HG03558 (cell line): ENCODE measurements around the gene AKAP7.

Experiments
- ATAC-seq: cut with Tn5 transposase; IDR thresholded peaks from one replicate; pipeline ENCODE4 v1.9.1; 2021; ENCODE audit warnings: moderate number of reproducible peaks; ENCODE audit not compliant: unreplicated experiment; ENCODE audit errors: extremely low read depth

The AKAP7 gene

DNA sequence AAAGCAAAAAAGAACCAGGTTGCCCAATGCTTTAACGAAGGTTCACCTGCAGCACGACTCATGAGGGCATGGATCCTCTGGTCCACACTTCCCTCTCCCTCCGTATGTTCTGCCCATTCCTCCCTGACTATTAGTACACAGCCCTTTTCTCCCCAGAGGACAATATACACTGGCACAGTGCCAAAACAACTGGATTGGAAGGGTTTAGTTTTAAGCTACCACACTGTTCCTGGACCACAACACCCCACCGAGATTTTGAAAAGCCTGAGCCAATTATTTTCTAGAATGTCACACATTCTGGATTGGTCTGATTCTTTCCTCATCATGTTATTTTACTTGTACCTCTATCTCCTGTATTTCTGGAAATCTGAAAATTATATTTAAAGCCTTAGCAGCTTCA lies 2.9 kb upstream of the AKAP7 start:
- ATAC-seq = no peak

DNA sequence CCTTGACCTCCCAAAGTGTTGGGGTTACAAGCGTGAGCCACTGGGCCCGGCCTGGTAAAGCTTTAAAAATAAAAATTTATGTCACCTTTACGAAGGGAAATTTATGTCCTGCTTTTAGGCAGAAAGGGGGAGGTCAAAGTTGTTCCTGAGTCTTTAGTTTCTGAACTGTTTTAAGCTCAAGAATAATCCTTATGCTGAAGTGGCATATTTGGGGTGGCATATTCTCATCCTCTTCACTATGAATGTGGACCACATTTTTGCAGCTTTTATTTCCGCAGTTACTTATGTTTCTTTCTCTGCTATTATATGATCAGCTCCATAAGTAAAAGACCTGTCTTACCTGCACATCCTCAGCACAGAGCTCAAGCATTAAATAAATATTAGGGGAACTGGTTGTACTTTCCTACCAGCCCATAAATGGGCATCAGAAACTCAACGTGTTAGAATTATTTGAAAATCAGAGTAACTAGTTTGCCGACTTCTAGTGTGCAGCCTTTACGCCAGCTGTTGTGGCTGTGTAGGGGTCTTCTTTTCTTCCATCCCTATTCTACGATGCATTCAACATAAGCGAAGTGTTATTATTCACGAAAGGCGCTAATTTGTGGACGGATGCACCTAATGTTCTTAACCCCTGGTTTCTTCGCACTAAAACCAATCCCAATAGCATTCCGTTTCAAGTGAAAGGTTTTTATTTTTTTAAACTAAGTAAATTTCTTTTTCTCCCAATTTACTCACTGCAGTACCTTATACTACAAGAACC lies 867 bp upstream of the AKAP7 start:
- ATAC-seq = no peak

DNA sequence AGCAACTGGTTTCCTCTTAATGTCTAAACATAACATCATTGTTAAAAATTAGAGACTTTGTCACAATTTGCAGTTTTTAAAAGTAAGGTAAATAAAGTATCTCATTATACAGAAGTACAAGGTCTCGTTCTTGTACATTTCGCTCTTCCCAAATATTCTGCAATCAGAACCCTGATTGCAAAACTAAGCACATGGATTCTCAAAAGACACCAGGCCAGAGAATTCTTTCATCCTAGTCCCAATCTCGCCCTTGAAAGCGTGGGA lies 355 bp upstream of the AKAP7 start:
- ATAC-seq = no peak

DNA sequence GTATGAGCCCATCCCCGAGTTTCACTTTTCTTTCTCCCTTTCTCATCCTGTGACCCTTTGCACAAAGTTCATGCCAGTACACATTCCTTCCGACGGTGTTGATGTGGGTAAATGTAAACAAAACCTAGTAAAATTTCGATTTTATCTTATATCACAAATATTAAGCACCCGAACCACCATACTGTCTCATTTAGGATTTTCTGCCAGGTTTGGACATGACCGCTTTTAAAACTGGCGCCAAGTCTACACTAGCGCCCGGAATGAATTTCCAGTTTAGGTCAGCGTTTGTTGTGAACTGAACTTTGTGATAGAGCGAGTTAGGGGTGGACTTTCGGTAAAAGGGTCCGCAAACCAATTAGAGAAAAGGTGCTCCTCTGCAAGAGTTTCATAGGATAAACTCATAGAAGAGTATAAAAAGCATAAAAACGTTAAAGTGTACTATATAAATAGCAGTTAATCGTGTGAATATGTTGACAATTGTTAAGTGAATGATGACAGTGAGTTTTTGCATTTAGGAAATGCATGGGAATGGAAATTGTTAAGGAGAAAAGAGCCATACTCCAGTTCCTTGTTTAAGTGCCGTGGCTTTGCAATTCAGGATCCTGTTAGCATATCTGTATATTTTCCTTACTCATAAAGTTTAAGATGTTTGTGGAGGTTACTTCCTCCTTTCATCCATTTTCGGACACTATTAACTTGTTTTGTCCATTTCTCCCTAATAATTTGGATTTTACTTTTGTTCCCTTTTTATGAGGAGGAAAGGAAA lies 937 bp downstream of the AKAP7 start:
- no peak for ATAC-seq

DNA sequence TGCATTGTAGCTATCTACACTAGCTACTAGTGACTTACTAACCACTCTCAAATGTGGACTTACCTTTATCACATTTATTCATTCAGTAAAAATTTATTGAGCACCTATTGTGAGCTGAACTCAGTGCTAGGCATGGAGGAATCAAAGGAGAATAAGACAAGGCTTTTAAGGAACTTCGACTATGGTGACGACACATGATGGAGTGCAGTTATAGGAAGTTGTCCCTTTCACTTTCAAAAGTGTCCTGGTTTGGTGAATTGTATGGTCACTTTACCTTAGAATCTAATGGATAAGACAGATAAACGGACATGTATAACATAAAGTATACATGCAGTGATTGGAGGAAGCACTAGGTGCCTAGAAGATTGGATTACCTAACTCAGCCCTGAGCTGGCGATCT lies 4.3 kb downstream of the AKAP7 start:
- ATAC-seq = no peak

DNA sequence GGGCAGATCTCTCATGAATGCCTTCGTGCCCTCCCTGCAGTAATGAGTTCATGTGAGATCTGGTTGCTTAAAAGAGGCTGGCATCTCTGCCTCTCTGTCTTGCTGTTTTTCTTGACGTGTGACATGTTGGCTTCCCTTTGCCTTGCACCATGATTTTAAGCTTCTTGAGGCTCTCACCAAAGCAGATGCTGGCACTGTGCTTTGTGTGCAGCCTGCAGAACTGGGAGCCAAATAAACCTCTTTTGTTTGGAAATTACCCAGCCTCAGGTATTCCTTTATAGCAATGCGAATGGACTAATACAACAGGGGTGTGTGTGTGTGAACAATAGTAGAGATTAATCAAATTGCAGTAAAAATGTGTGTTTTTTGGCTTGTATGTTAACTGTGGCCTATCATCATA lies 8.1 kb downstream of the AKAP7 start:
- no peak for ATAC-seq

DNA sequence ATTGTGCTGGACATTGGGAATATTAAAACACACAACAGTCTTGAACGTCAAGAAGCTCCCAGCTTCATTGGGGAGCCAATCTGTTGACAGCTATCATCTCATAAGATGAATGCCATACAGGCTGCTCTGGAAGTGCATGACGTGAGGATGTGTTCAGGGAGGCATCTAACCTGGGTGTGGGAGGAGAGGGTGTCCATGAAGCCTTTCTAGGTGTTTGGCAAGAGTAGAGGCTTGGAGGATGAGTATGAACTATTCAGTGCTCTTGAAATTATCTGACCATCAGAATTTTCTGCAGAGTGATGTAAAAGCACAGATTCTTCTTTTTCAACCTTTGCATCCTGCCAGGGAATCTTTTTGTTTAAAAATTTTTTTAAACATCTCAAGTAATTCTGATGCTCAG lies 11.6 kb downstream of the AKAP7 start:
- ATAC-seq = no peak

DNA sequence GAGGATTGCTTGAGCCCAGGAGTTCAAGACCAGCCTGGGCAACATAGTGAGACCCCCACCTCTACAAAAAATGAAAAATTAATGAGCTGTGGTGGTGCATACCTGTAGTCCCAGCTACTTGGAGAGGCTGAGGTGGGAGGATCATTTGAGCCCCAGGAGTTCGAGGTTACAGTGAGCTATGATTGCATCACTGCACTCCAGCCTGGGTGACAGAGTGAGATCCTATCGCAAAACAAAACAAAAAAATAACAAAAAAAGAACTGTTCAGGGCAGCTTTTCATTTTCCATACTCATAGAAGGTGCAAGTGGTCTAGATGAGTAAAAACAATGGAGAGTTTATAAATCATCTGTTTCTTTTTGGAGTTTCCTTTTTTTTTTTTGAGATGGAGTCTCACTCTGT lies 21.1 kb downstream of the AKAP7 start:
- ATAC-seq = no peak

DNA sequence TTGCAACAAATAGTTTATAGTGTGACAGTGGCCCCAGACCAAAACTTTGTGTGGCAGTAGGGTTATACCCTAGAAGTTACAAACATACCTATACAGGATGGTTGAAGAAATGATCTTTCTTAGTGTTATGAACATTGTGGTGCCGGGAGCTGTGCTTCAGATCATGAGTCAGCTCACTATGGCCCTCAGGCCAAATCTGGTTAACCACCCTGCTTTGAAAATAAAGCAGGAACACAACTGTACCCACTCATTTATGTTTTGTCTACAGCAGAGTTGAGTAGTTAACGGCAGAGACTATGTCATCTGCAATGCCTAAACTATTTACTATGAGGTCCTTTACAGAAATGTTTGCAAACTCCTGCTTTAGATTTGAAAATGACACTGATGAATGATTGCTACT lies 24.3 kb downstream of the AKAP7 start:
- no peak for ATAC-seq

DNA sequence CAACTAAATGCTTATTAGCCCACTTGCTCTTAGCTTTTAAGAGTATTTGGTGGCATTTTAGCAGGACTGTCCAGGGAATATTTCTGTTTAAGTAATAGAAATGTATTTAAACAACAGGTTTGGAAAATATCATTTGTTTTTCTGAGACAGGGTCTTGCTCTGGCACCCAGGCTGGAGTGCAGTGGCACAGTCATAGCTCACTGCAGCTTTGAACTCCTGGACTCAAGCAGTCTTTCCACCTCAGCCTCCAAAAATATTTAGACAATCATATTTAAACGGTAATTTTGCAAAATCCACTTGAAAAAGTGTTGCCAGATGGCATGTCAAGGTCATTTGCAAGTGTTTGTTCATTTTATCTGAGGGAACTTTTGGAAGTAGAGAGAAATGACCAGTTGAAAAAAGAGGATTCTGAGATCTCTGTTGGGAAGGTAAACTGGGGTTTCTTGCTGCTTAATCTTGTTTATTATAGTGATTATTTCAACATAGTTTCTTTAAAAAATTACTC lies 25.0 kb downstream of the AKAP7 start:
- ATAC-seq = no peak

DNA sequence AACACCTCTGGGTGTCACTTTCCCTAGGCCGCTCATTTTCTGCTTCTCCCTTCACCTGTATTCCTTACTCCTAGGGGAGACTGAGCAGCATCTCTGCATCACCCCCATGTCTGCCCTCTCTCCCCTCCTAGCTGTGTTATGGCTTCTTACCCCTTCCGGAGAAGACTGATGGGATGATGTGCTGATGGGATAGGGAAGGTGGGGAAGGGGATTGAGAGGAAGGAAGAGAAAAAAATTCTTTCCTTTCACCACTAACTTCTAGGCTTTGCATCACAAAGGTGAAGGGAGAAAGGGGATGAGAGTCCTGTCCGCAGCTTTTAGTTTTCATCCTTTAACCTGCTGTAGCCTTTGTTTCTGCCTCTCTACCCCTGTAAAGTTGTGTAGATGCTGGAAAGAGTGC lies 26.7 kb downstream of the AKAP7 start:
- no peak for ATAC-seq

DNA sequence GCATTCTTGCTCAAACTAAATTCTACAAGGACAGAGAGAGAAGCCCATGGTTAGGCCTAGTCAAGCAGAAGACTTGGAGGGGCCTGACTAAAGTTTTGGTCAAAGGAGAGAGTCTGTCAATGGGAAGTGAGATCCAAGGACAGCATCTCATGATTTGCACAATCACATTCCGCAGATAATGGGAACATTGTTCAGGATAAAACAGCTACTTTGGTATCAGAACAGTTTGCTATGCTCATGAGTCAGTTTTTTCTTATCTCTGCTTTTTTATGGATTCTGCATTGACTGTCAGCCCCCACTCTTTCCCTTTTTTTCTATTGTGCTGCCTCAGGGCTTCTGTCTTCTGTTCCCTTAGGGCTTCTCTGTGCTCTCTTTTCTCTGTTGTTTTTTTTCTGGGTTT lies 28.6 kb downstream of the AKAP7 start:
- no peak for ATAC-seq

DNA sequence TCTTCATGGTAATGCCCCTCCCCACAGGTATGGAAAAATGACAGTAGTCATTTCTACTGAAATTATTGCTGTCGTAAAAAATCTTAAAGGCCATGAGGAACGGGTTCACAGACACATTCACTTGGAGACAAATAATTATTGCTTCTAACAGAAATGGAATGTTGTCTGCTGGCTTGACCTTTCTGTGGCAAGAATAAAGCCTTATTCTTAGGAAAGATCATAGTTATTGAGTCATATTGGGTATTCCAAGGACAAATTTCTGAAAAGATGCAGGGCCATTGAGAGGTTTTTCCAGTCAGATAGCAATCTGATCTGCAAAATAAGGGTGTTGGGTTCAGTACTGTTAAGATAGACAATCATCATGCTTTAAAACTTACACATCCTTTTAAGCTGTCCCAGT lies 29.2 kb downstream of the AKAP7 start:
- no peak for ATAC-seq

DNA sequence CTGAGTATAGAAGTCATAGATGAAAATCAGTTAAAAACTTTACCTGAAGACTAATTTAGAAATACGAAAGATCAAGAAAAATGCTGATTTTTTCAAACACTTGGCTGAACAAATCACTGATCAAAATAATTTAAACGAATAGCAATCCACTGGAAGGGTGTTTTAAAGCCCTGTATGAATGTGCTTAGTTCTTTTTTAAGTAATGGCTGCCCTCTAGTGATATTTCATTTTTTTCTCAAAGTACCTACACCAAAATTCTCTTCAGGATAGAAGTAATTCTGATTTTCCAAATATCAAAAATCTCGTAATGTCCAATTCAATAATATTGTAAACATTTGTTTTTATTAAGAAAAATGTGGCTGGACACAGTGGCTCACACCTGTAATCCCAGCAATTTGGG lies 32.5 kb downstream of the AKAP7 start:
- no peak for ATAC-seq

DNA sequence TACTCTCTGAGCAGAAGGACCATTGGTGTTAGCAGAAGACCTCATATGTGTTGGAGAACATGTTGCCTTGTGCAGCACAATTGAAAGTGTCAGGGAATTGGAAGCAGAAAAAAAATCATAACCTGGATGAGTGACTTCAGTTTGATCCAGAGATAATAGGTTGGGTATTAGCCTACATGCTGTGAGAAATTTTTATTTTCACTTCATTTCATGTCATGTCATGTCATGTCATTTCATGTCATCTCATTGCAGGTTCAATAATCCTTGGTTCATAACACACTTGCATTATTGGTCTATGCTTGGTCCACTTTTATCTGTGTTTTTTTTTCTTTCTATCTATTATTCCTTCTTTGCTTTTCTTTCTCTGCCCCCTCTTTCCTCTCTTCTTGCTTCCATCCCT lies 34.3 kb downstream of the AKAP7 start:
- ATAC-seq = no peak

DNA sequence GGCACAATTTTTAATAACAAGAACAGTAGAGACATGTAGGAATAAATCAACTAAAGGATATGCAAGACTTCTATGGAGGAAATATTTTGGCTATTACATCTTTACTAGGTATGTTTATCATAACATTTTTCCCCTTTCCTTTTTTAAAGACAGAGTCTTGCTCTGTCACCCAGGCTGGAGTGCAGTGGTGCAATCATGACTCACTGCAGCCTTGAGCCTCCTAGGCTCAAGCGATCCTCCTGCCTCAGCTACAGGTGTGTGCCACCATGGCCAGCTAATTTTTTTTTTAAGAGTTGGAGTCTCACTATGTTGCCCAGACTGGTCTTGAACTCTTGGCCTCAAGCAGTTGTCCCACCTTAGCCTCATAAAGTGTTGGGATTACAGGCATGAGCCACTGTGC lies 37.0 kb downstream of the AKAP7 start:
- ATAC-seq = no peak

DNA sequence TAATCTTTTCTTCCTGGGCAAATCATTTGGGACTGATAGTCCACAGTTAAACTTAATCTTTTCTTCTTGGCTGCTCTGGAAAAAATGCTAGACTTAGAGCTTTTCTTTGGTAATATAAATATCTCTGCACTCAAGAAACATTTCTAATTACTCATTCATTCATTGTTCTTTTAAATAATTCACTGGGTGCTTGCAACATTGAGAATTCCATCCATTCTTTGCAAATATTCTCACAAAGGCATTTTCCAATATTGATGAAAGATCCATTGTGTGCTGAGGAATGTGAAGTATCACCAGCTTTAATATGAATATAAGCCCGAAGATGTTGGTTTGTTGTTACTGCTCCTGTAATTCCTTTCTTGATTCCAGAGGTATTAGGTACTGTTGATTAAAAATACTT lies 38.4 kb downstream of the AKAP7 start:
- ATAC-seq = no peak

DNA sequence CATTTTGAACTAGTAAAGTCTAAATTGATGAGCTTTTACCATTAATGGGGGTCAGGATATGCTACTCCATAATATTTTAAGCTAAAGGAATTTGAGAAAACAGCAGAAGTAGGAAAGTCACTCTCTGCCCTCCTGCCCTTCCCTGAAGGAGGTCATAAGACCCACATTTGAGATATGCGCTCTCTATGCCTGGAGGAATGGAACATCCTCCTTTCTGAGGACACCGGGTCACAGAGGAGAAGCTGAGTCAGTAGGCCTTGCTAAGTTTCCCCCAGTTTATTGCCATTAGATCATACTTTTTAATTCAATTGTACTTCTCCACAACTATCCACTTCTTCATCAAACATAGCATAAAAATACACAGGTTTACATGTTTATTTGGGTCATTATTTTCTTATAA lies 40.3 kb downstream of the AKAP7 start:
- ATAC-seq = no peak

DNA sequence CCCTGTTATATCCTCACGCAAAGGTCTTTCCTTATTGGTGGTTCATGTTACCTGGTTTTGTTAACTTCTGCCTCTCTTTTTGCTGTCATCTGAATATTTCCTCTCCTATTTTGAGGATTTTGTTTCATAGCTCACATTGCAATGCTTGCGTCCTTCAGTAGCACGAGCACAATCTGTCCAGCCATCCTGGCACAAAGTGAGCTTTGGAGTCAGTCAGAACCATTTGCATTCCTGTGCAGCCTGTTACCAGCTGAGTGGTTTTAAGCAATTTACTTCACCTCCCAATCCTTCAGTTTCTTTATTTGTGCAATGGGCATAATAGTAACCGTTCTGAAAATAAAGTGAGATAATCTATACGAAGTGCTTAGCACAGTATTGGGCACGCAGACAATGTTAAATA lies 42.7 kb downstream of the AKAP7 start:
- ATAC-seq = no peak

DNA sequence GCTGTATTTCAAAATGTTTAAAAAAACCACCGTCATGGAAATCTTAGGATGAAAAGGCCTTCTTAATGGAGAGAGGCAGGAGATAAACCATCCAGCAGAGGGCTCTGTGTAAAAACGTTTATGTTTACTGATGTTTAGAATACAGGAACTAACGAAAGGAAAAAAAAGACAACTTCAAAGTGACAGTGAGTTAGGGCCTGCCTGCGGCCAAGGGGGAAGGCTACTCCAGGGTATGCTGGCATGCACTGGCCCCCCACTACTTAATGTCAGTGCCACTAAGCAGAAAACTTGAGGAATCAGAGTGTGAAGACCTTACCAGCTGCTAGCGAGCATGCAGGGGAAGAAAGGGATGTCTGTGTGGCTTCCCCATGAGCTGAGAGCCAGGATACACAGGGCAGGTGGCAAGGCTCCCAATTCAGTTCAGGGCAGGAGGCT lies 47.7 kb downstream of the AKAP7 start:
- ATAC-seq = no peak

DNA sequence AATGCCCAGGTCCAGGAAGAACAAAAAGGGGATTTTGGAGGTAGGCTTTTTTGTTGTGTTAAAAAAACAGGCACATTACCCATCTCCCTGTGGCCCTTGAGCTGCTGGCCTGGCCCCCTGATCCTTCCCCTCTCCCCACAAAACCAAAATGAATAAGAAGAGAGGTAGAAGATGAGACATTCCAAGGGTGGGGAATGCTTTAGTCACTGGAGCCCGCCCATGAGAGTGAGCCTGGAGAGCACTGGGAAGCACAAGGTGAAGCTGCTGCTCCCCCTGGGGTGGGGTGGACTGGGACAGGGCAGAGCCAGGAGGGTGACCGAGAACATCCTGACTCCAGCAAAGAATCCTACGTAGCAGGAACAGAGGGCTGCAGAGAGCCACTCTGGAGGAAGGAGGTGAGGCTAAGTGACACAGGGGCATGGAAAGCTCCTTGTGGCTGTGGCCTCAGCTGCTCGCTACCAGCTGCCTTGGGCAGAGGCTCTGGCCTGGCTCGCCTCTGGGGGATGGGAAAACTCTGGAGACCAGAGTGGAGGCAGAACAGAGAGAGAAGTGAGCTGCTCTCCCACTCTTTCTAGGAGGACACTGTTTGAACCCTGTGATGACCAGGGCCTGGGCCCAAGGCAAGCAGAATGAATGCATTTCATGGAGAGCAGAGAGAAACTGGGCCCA lies 48.3 kb downstream of the AKAP7 start:
- ATAC-seq = no peak

DNA sequence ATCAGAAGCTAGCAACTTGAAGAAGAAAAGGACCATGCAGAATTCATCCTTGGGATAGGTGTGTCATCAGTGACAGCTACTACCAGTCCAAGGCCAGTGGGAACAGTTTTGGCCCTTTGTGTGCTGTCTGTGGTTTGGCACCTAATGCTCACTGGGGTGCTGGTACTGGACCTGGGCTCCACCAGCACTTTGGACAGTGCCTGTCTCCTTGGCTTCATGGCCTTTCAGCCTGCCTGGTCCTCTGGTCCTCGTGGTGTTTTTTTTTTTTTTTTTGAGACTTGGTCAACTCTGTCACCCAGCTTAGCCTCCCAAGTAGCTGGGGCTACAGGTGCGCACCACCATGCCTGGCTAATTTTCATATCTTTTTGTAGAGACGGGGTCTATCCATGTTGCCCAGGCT lies 56.3 kb downstream of the AKAP7 start:
- ATAC-seq = no peak
